ENCODE data around the gene HYAL3.
"Not testable (repeated sequence)": the region's sequence is repeated elsewhere in the genome, so short reads cannot be mapped to it uniquely, and the experiment has no call there.

The HYAL3 gene

DNA sequence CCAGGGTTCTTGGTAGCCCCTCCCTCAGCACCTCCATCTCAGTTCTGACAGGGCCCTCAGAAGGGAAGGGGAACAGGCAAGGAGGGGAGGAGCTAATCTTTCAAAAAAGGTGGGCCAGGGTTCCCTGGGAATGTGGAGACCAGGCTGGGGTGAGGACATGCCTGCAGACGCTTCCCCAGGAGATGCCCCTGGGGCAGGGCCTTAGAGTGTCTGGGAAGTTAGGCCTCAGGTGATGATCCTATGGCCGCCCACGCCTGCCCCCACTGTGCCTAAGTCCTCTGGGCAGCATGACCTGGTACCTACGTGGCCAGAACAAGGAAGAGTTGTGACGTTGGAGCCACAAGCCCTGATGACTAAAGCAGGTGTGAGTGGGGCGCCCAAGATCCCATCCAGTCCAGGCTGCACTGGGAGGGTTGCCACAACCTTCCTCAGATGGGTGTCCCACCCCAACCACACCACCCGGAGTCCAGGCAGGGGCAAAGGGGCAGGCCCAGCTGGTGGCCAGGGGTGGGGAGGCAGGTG is 34.2 kb downstream of the HYAL3 start:
- no peak overlapping the region for H3K27ac Mint-ChIP-seq
- H3K9me3 Mint-ChIP-seq: no peaks in the 10 kb centered on the region
- no peak overlapping the region for H3K4me3 Mint-ChIP-seq
- peaks cover 42% of the 10 kb centered on the region for H3K27me3 Mint-ChIP-seq
- H3K4me1 Mint-ChIP-seq: peaks cover 9% of the 10 kb centered on the region
- no peak for DNase-seq
- no peak for ATAC-seq

DNA sequence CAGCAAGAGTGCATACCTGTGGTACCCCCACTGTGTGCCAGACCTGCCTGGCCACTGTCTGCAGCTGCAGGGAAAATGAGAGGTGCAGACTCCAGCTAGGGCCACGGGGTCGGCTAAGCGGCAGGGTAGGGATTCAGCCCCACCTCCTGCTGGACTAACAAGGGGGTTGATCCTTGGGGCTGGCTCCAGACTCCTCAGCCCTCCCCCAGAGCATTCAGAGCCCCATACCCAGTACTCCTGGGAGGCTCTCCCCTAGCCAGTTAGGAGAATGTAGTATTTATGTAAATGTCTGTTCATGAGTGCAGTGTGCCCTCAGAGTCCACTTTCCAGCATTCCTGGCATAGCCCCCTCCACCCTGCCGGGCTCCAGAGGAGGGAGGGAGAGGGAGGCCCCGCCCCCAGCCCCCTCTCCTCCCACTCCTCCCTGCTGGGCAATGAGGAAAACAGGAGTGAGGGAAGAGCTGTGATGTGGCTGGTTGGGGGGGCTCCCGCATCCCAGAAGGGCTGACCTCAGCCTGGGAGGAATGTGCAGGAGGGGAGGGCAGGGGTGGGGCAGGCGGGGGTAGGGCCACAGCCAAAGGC is 34.7 kb downstream of the HYAL3 start:
- H3K27me3 Mint-ChIP-seq: peaks cover 37% of the 10 kb centered on the region
- H3K4me1 Mint-ChIP-seq: peaks cover 14% of the 10 kb centered on the region
- ATAC-seq: no peak
- DNase-seq: no peak
- H3K9me3 Mint-ChIP-seq: no peaks in the 10 kb centered on the region
- no peak overlapping the region for H3K27ac Mint-ChIP-seq
- H3K4me3 Mint-ChIP-seq: no peak overlapping the region

GRCh38 chr3:50263478-50264382 is 35.5 kb downstream of the HYAL3 start:
- peak in 1 of 2 donors; percentile 1 for DNase-seq
- H3K9me3 Mint-ChIP-seq: no peaks in the 10 kb centered on the region
- H3K4me3 Mint-ChIP-seq: no peak overlapping the region
- H3K27me3 Mint-ChIP-seq: peaks cover 33% of the 10 kb centered on the region
- H3K27ac Mint-ChIP-seq: peak overlapping the region in 1 of 2 donors; percentile 93
- no peak for ATAC-seq
- H3K4me1 Mint-ChIP-seq: peaks cover 22% of the 10 kb centered on the region

GRCh38 chr3:50262778-50263177 is 36.4 kb downstream of the HYAL3 start:
- H3K27me3 Mint-ChIP-seq: peaks cover 24% of the 10 kb centered on the region
- peaks cover 27% of the 10 kb centered on the region for H3K4me1 Mint-ChIP-seq
- no peak overlapping the region for H3K27ac Mint-ChIP-seq
- peak overlapping the region in 1 of 2 donors; percentile 7 for H3K4me3 Mint-ChIP-seq
- DNase-seq (peak in 1 of 2 donors; percentile 0), ATAC-seq (no peak)
- H3K9me3 Mint-ChIP-seq: no peaks in the 10 kb centered on the region

DNA sequence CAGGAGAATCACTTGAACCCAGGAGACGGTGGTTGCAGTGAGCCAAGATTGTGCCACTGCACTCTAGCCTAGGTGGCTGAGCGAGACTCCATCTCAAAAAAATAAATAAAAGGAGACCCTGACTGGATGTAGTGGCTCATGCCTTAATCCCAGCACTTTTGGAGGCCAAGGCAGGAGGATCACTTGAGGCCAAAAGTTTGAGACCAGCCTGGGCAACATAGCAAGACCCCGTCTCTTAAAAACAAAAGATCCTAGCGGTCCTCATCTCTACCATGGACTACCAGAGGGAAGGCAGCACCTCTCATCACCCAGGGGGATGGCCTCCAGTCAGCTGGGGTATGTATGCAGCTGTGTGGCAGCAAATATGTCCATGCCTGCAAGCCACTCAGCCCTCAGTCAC is 37.0 kb downstream of the HYAL3 start:
- not testable (repeated sequence) for DNase-seq, H3K9me3 Mint-ChIP-seq, H3K27ac Mint-ChIP-seq, H3K4me3 Mint-ChIP-seq, ATAC-seq
- peaks cover 27% of the 10 kb centered on the region for H3K4me1 Mint-ChIP-seq
- peaks cover 18% of the 10 kb centered on the region for H3K27me3 Mint-ChIP-seq

- no peak for ATAC-seq
- peak overlapping the region; percentile 73 to 86 for H3K4me3 Mint-ChIP-seq
- DNase-seq: no peak
- peaks cover 30% of the 10 kb centered on the region for H3K4me1 Mint-ChIP-seq
- H3K27me3 Mint-ChIP-seq: peaks cover 11% of the 10 kb centered on the region
- H3K9me3 Mint-ChIP-seq: no peaks in the 10 kb centered on the region
- H3K27ac Mint-ChIP-seq: peak overlapping the region in 1 of 2 donors; percentile 67
Measured at GRCh38 chr3:50261505-50261904, 37.7 kb downstream of the HYAL3 start.

- ATAC-seq: no peak
- Mint-ChIP-seq H3K4me1 (peaks cover 32% of the 10 kb centered on the region), H3K27me3 (peaks cover 7% of the 10 kb centered on the region), H3K9me3 (no peaks in the 10 kb centered on the region), H3K4me3 (peak overlapping the region; percentile 73 to 86), H3K27ac (peak overlapping the region in 1 of 2 donors; percentile 80)
- DNase-seq: peak in 1 of 2 donors; percentile 3
Measured at GRCh38 chr3:50260942-50261441, 38.2 kb downstream of the HYAL3 start.

DNA sequence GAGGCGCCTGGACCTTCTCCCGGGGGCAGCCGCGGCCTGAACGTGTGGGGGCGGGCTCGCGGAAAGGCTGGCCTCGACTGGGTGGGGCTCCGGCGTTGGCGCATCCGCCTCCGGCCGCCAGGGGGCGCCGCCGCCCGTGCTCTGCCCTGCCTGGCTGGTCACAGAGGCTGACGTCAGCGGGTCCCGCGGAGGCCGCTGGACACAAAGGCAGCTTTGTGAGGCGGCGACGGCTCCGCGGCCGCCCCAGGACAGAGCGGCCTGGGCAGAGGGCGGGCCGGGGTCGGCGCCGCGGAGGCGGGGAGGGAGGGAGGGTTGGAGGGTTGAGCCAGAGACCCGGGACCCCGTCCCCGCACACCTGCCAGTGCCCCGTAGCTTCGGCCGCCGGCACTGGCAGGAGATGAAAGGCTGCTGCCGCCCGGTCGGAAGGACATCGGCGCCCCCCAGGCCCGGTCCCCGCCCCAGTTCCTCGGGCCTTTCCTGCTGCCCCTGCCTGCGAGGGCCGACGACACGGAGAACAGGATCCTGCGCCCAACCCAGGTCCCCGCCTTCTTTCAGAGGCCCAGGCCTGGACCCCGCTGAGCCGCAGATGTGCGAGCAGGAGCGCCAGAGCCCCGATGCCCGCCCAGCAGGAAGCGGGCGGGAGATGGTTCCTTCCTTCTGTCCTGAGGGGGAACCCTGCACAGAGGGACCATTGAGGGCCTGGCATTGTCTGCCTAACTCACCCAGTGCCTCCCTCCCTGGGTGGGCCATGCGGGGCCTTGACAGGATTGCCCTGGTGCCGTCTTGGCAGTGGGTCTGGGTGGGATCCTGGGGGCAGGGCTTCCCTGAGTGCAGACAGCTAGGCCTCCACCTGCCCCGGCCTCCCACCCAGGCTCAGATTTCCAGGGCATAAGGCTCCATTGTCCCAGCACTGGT is 38.9 kb downstream of the HYAL3 start:
- DNase-seq (peak; percentile 86 to 90), ATAC-seq (peak; percentile 92)
- H3K27ac Mint-ChIP-seq: peak overlapping the region; percentile 81 to 83
- H3K9me3 Mint-ChIP-seq: no peaks in the 10 kb centered on the region
- peak overlapping the region; percentile 73 to 86 for H3K4me3 Mint-ChIP-seq
- H3K27me3 Mint-ChIP-seq: no peaks in the 10 kb centered on the region
- peaks cover 32% of the 10 kb centered on the region for H3K4me1 Mint-ChIP-seq

- peaks cover 32% of the 10 kb centered on the region for H3K4me1 Mint-ChIP-seq
- H3K4me3 Mint-ChIP-seq: peak overlapping the region; percentile 73 to 86
- H3K27me3 Mint-ChIP-seq: no peaks in the 10 kb centered on the region
- ATAC-seq (peak; percentile 24), DNase-seq (peak in 1 of 2 donors; percentile 1)
- no peaks in the 10 kb centered on the region for H3K9me3 Mint-ChIP-seq
- H3K27ac Mint-ChIP-seq: peak overlapping the region; percentile 81 to 83
Measured at GRCh38 chr3:50259432-50260026, 39.7 kb downstream of the HYAL3 start.

- H3K4me3 Mint-ChIP-seq: no peak overlapping the region
- DNase-seq (peak in 1 of 2 donors; percentile 7), ATAC-seq (no peak)
- peaks cover 32% of the 10 kb centered on the region for H3K4me1 Mint-ChIP-seq
- H3K9me3 Mint-ChIP-seq: no peaks in the 10 kb centered on the region
- H3K27me3 Mint-ChIP-seq: no peaks in the 10 kb centered on the region
- H3K27ac Mint-ChIP-seq: no peak overlapping the region
Measured at GRCh38 chr3:50258979-50259378, 40.2 kb downstream of the HYAL3 start.

DNA sequence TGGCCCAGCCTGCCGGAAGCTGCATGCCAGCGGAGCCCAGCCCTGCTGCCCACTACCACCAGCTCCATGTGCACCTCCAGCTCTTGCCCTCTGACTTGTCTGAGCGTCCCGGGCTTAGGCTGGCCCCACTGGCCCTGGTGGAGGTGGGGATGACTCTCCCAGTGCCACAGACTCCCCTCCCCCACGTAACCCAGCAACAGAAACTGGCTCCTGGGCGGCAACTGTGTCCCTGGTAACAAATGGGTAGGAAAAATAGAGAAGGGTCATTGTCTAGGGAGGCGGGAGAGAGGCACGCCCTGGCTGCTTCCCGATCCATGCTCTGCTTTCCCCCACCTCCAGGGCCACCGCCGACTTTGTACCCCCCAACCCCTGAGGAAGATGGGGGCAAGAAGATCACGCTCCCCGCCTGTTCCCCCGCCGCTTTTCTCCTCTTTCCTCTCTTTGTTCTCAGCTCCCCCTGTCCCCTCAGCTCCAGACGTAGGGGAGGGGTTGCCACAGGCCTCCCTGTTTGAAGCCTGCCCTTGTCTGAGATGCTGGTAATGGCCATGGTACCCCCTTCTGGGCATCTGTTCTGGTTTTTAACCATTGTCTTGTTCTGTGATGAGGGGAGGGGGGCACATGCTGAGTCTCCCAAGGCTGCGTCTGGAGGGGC is 41.0 kb downstream of the HYAL3 start:
- H3K9me3 Mint-ChIP-seq: no peaks in the 10 kb centered on the region
- DNase-seq (peak in 1 of 2 donors; percentile 0), ATAC-seq (no peak)
- H3K27me3 Mint-ChIP-seq: no peaks in the 10 kb centered on the region
- no peak overlapping the region for H3K4me3 Mint-ChIP-seq
- H3K4me1 Mint-ChIP-seq: peaks cover 39% of the 10 kb centered on the region
- peak overlapping the region in 1 of 2 donors; percentile 64 for H3K27ac Mint-ChIP-seq

DNA sequence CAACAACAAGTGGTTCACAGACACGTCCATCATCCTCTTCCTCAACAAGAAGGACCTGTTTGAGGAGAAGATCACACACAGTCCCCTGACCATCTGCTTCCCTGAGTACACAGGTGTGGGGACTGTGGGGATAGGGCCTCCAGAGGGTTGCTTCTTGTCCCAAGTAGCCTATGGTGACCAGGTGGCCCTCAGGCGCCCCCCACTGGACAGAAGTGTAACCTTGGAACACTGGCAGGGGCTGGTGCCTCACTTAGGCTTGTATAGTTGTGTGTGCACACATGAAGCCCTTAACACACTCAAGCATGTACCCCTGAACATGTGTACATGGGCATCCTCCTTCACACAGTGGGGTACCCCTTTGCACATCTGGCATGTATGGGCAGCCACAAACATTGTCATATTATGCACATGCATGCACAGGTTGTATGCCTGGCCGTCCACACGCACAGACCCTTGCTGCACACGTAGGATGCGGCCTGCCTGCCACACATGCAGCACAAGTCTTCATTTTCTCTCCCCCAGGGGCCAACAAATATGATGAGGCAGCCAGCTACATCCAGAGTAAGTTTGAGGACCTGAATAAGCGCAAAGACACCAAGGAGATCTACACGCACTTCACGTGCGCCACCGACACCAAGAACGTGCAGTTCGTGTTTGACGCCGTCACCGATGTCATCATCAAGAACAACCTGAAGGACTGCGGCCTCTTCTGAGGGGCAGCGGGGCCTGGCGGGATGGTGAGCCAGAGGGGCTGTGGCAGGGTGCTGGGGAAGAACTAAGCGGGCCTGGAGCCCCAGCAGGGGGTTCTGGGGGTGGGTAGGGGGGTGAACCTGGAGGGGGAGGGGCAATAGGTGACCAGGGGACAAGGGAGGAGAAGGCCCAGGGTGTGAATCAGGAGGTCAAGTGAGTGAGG is 42.0 kb downstream of the HYAL3 start:
- H3K4me3 Mint-ChIP-seq: no peak overlapping the region
- peaks cover 40% of the 10 kb centered on the region for H3K4me1 Mint-ChIP-seq
- H3K27me3 Mint-ChIP-seq: no peaks in the 10 kb centered on the region
- no peak for ATAC-seq
- H3K27ac Mint-ChIP-seq: peak overlapping the region in 1 of 2 donors; percentile 64
- H3K9me3 Mint-ChIP-seq: no peaks in the 10 kb centered on the region
- peak in 1 of 2 donors; percentile 43 for DNase-seq

GRCh38 chr3:50255251-50255615 is 44.0 kb downstream of the HYAL3 start:
- H3K27me3 Mint-ChIP-seq: no peaks in the 10 kb centered on the region
- H3K27ac Mint-ChIP-seq: peak overlapping the region in 1 of 2 donors; percentile 63
- peaks cover 46% of the 10 kb centered on the region for H3K4me1 Mint-ChIP-seq
- DNase-seq (no peak), ATAC-seq (no peak)
- no peaks in the 10 kb centered on the region for H3K9me3 Mint-ChIP-seq
- no peak overlapping the region for H3K4me3 Mint-ChIP-seq
